Mesothelial cell of epicardium (in vitro differentiated cells): ENCODE data around the gene TBCE. TPM values are rescaled to one million over a fixed set of nuclear protein-coding genes. Genes with fewer than 3 reads are reported as not detected.
A peak's percentile ranks its signal among the peaks of the same experiment; 100 is the strongest.

ENCODE experiments used
- DNase-seq, 2 experiments: peaks; one replicate each; pipeline ENCODE4 v3.0.0; 2021; ENCODE audit warnings: low spot score in 2 of 2; ENCODE audit not compliant: unreplicated experiment in 2 of 2
- H3K27ac Mint-ChIP-seq: 2 replicates; pipeline ENCODE4 v1.8.0; 2021; ENCODE audit warnings: mixed read lengths
- H3K27me3 Mint-ChIP-seq: 2 replicates; pipeline ENCODE4 v1.8.0; 2021; ENCODE audit warnings: low read depth, mixed read lengths
- H3K36me3 Mint-ChIP-seq: 2 replicates; pipeline ENCODE4 v1.8.0; 2021; ENCODE audit warnings: mixed read lengths
- H3K4me1 Mint-ChIP-seq: 2 replicates; pipeline ENCODE4 v1.8.0; 2021; ENCODE audit warnings: mixed read lengths
- H3K4me3 Mint-ChIP-seq: 2 replicates; pipeline ENCODE4 v1.8.0; 2021; ENCODE audit warnings: mild to moderate bottlenecking, moderate library complexity, mixed read lengths
- H3K9me3 Mint-ChIP-seq: 2 replicates; pipeline ENCODE4 v1.8.0; 2021; ENCODE audit warnings: mixed read lengths
- total RNA-seq: library from RNA; stranded (reverse); gene quantifications from 3 replicates; pipeline ENCODE4 v1.2.1, GENCODE V29; 2021
- TF ChIP-seq, protein P1 (sequence below): fragments of 200-600 bp; sonication (generic); IDR thresholded peaks from one replicate; pipeline ENCODE4 v1.5.0; 2021; ENCODE audit warnings: antibody characterized with exemption; ENCODE audit not compliant: unreplicated experiment

TBCE gene
- 29.5 to 35.5 TPM (median 32.0 TPM) in 3 replicates for total RNA-seq

- H3K36me3 Mint-ChIP-seq = peaks cover 5% of the 10 kb centered on the region
- peak; percentile 77 to 94 for DNase-seq
- peak within 1 kb of the TSS; percentile 96 for H3K4me3 Mint-ChIP-seq
- no peaks in the 10 kb centered on the region for H3K27me3 Mint-ChIP-seq
- H3K27ac Mint-ChIP-seq = peak within 1 kb of the TSS; percentile 98
- H3K9me3 Mint-ChIP-seq = no peaks in the 10 kb centered on the region
- TF ChIP-seq, protein P1, sequence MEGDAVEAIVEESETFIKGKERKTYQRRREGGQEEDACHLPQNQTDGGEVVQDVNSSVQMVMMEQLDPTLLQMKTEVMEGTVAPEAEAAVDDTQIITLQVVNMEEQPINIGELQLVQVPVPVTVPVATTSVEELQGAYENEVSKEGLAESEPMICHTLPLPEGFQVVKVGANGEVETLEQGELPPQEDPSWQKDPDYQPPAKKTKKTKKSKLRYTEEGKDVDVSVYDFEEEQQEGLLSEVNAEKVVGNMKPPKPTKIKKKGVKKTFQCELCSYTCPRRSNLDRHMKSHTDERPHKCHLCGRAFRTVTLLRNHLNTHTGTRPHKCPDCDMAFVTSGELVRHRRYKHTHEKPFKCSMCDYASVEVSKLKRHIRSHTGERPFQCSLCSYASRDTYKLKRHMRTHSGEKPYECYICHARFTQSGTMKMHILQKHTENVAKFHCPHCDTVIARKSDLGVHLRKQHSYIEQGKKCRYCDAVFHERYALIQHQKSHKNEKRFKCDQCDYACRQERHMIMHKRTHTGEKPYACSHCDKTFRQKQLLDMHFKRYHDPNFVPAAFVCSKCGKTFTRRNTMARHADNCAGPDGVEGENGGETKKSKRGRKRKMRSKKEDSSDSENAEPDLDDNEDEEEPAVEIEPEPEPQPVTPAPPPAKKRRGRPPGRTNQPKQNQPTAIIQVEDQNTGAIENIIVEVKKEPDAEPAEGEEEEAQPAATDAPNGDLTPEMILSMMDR = no peak
- H3K4me1 Mint-ChIP-seq = peaks cover 24% of the 10 kb centered on the region
These were observed at the start of gene TBCE for GRCh38 chr1:235367000-235367908. Gene TBCE, plus strand, starts transcription at chr1:235367427. Its CDS starts 12,623 bp downstream, at chr1:235380050.

DNA sequence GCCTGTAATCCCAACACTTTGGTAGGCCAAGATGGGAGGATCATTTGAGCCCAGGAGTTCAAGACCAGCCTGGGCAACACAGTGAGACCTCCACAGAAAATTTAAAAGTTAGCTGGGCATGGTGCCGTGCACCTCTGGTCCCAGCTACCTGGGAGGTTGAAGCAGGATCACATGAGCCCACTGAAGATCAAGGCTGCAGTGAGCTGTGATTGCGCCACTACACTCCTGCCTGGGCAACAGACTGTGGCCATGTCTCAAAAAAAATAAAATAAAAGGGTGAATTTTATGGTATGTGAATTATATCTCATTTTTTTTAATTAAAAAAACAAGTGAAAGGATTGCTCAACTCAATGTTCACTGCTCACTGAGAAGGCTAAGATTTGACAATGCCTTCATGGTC is 48.0 kb upstream of the TBCE start:
- peaks cover 7% of the 10 kb centered on the region for H3K4me1 Mint-ChIP-seq
- TF ChIP-seq, protein P1 = no peak
- H3K4me3 Mint-ChIP-seq = no peak overlapping the region
- no peaks in the 10 kb centered on the region for H3K9me3 Mint-ChIP-seq
- peaks cover 22% of the 10 kb centered on the region for H3K36me3 Mint-ChIP-seq
- no peak for DNase-seq
- H3K27me3 Mint-ChIP-seq = no peaks in the 10 kb centered on the region
- no peak overlapping the region for H3K27ac Mint-ChIP-seq

DNA sequence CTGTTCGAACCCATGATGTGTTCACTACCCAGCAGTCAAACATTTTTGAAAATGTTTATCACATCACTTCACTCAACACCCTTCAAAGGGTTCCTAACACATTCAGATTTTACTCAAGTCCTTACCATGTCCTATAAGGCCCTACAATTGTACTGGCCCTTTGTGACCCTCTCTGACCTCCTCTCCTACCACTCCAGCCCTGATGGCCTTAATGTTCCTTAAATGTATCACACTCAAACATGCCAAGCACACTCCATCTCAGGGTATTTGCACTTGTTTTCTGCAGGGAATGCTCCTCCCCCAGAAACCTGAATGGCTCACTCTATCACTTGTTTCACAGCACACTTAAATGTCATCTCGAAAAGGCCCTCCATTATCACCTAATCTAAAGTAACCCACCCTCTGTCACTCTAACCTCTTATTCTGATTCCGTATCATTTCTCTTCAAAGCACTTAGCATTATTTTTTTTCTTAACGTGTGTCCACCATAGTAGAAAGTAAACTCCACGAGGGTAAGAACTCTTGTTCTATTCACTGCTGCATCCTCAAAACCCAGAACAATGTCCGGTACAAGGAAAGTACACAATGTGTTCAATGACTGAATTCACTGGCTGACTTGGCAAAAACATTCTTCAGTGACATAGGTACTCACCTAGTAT is 46.6 kb upstream of the TBCE start:
- H3K4me3 Mint-ChIP-seq = no peak overlapping the region
- no peak for DNase-seq
- TF ChIP-seq, protein P1 = no peak

GRCh38 chr1:235324296-235324695 is 42.9 kb upstream of the TBCE start:
- no peak for DNase-seq
- no peak overlapping the region for H3K27ac Mint-ChIP-seq
- H3K36me3 Mint-ChIP-seq = peaks cover 10% of the 10 kb centered on the region
- no peak overlapping the region for H3K4me3 Mint-ChIP-seq
- TF ChIP-seq, protein P1 = no peak
- H3K4me1 Mint-ChIP-seq = peaks cover 25% of the 10 kb centered on the region
- no peaks in the 10 kb centered on the region for H3K27me3 Mint-ChIP-seq
- no peaks in the 10 kb centered on the region for H3K9me3 Mint-ChIP-seq

More for the DNA sequence above, 46.6 kb upstream of the TBCE start:
- H3K27me3 Mint-ChIP-seq = no peaks in the 10 kb centered on the region
- peaks cover 16% of the 10 kb centered on the region for H3K4me1 Mint-ChIP-seq
- H3K27ac Mint-ChIP-seq = no peak overlapping the region
- H3K36me3 Mint-ChIP-seq = peaks cover 22% of the 10 kb centered on the region
- no peaks in the 10 kb centered on the region for H3K9me3 Mint-ChIP-seq

DNA sequence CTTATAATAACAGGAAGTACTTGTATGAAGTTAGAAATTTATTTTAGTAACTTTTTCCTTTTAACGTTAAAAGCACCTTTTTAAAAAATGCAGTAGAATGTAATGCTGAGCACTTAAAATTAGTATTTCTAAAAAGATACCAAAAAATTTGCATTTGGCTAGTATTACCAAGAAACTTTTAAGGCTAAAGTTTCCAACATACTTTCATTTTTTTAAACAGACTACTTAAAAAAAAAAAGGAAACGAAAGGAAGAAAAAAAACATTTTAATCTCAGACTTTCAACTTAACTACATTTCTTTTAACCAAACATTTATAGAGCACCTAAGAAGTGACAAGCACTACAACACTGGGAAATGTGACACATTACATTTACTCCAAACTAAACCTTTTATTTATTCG is 42.1 kb upstream of the TBCE start:
- Mint-ChIP-seq H3K4me3 (peak overlapping the region; percentile 93), H3K36me3 (peaks cover 10% of the 10 kb centered on the region), H3K27ac (no peak overlapping the region), H3K27me3 (no peaks in the 10 kb centered on the region), H3K4me1 (peaks cover 25% of the 10 kb centered on the region), H3K9me3 (no peaks in the 10 kb centered on the region)
- DNase-seq = no peak
- TF ChIP-seq, protein P1 = no peak
